OCI-LY1 (cell line): ENCODE results near the gene NCDN.

Experiments used
- CTCF ChIP-seq: fragments of 200-600 bp; sonication (generic), shearing (Covaris generic); IDR thresholded peaks from 2 replicates; pipeline ENCODE4 v1.5.1; 2017; ENCODE audit warnings: mild to moderate bottlenecking, antibody characterized with exemption, low read length, moderate library complexity, mixed read lengths
- EZH2 ChIP-seq: fragments of 200-600 bp; sonication (generic), shearing (Covaris generic); IDR thresholded peaks from 2 replicates; pipeline ENCODE4 v1.8.0; 2017; ENCODE audit warnings: borderline replicate concordance, mixed run types, mild to moderate bottlenecking, antibody characterized with exemption, low read length, moderate library complexity, mixed read lengths

- TF ChIP-seq CTCF (no peak), EZH2 (no peak)
Observed at GRCh38 chr1:35597870-35598269, 40.3 kb downstream of the NCDN start.
